Stimulated activated CD8-positive, alpha-beta memory T cell treated with anti-CD3 and anti-CD28 coated beads, Interleukin-15, amount 100 ng/mL, for 1 hour (primary cell): ENCODE results near the gene CLEC16A.

Source experiments
- DNase-seq: peaks from one replicate; pipeline ENCODE4 v3.0.0-alpha.2; 2020; ENCODE audit warnings: low read depth

The CLEC16A gene

DNA sequence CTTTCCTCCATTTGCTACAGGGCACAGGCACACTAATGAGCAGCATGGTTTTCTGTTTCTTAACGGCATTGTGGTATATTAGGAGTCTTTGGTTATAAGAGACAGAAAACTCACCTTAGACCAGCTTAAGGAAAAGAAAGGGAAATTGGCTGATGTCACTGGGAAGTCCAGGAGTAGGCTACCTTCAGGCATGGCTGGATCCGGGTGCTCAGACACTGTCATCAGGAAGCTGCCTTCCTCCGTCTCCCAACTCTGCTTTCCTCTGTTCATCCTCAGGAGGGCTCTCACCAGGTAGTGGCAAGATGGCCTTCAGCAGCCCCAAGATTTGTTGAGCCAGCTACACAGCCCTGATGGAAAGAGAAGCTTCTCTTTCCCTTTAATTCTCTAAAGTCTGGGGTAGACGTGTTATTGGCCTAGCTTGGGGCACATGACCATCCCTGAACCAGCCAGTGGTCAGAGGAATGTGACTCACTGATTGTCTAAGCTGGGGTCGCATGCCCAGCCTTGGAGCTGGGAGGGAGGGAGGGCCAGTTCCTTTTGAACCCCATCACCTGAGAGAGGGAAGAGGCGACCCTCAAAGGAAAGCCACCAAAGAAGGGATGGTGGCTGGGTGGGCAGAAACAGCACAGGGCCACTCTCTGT is 117.4 kb downstream of the CLEC16A start:
- DNase-seq = no peak

DNA sequence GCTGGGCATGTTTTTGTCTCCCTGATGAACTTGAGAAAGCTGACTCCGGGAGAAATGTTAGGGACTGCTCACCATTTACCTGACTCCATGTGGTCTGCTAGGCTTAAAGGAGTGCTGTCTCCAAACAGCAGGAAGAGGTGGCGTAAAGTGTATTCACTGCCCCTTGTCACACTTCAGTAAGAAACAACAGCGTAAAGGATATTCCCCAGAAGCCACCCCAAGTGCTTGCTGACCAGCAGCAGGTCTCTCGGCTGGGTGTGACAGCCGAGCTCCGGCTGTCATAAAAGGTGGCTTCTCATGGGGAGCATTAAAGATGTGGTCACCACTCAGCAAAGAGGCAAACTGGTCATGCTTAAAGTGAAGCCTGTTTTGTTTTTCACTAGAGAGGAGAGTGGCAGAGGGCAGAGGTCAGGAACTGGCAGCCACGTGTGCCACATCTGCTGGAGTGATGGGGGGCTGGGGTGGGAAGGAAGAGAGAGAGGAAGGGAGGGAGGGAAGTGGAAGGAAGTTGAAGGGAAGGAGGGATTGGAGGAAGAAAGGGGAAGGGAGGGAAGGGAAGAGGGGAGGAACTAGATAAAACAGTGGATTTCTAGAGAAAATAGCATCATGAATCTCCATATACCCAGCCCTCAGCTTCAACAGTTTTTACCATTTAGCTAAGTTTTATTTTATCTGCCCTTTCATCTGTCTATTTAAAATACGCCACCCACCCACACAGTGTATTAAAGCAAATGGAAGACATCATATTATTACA is 119.3 kb downstream of the CLEC16A start:
- no peak for DNase-seq

DNA sequence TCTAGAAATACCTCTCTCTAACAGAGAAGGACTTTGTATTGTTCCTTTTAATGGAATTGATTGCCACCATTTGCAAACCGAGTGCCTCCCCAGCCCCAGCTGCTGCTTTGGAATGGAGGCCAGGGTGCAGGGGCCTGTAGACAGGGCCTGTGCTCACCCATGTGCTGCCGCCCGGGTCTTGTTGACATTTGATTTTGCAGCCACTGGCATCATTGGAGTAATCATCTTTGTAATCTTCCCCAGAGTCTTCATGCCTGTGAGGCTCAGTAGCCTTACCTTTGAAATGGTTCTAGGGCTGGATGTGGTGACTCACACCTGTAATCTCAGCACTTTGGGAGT is 119.8 kb downstream of the CLEC16A start:
- no peak for DNase-seq

- no peak for DNase-seq
These were observed 120.5 kb downstream of the CLEC16A start for GRCh38 chr16:11064851-11065250.

GRCh38 chr16:11066261-11066870 is 122.0 kb downstream of the CLEC16A start:
- no peak for DNase-seq

DNA sequence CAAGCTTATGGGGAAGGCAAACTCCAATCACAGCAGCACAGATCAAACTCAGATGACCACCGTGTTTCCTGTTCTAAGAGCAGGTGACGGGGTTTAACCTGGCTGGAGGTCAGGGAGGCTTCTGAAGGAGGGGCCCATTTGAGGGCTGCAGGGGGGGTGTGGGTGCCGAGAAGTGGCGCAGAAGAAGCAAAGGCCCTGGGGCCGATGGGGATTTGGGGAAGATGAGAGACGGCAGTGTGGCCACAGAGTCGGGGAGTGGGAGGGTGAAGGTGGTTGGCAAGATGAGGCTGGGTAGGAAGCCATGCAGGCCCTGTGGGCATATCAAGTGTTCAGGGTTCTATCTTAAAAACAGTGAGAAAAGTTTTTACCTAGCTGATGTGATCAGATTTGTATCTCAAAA is 122.9 kb downstream of the CLEC16A start:
- no peak for DNase-seq

GRCh38 chr16:11067697-11068141 is 123.4 kb downstream of the CLEC16A start:
- no peak for DNase-seq

DNA sequence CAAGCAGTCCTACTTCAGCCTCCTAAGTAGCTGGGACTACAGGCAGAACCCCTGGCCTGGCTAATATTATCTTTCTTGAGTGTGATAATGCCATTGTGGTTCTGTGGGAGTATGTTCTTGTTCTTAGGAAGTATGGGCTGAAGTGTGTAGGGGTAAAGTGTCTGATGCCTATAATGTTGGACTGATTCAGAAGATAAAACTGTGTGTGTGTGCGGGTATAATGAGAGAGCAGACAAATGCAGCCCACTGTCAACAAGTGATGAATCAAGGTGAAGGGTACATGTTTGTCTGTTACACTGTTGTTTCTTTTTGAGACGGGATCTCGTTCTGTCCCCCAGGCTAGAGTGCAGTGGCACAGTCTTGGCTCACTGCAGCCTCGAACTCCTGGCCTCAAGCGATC is 127.5 kb downstream of the CLEC16A start:
- no peak for DNase-seq

GRCh38 chr16:11072420-11073153 is 128.2 kb downstream of the CLEC16A start:
- DNase-seq = no peak

- DNase-seq = no peak
These were observed 129.1 kb downstream of the CLEC16A start for GRCh38 chr16:11073407-11073999.

DNA sequence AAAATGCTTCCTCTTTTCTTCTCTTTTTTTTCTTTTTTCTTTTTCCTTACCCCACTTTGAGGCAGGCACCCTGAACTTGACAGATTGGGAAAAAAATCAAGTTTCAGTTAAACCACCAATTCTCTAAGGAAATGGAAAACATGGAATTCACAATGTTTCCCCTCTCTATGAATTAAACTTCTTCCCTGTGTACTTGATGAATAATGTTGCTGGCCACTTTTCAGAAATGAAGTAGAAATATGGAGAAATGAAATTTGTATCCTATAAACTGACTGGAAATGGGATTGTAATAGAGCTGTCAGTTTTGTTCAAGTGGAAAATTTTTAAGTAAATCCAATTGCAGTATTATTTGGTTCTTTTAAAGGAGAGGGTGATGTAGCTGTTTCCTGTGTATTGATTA is 129.8 kb downstream of the CLEC16A start:
- DNase-seq = no peak

- DNase-seq = no peak
These were observed 130.8 kb downstream of the CLEC16A start for GRCh38 chr16:11075163-11075562.

DNA sequence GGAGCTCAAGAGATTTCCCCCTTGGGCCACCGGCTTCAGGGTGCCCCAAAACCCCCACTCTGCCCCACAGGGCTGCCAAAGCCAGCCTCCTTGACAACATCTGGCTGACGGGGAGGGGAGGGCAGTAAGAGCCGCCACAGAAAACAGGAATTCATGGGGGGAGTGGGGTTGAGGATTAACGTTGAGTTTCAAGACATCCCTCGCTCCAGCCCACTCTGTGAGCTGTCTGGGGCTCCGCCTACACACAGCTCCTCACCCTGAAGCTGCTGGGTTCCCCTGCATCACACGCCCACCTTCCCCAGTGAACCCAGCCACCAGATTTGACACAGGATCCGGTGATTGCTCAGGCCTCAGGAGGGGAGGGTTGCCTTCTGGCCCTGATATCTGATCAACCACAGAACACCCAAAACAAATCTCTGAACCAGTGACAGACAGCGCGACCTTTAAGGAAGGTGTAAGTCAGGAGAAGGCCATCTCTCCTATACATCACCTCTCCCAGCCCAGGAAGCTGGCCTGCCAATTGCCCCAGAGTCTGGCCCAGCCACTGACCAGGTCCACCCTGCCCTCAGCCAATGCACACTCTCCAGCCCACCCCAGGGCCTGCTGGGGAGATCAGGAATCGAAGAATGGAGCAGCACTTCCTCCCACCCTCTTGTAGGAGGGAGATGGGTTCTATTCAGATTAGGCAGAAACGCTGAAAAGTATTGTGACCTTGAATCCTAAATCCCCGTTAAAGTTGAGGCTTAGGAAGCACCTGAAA is 132.1 kb downstream of the CLEC16A start:
- no peak for DNase-seq

GRCh38 chr16:11078812-11079459 is 134.6 kb downstream of the CLEC16A start:
- DNase-seq = no peak

- DNase-seq = no peak
These were observed 135.4 kb downstream of the CLEC16A start for GRCh38 chr16:11079652-11080187.

DNA sequence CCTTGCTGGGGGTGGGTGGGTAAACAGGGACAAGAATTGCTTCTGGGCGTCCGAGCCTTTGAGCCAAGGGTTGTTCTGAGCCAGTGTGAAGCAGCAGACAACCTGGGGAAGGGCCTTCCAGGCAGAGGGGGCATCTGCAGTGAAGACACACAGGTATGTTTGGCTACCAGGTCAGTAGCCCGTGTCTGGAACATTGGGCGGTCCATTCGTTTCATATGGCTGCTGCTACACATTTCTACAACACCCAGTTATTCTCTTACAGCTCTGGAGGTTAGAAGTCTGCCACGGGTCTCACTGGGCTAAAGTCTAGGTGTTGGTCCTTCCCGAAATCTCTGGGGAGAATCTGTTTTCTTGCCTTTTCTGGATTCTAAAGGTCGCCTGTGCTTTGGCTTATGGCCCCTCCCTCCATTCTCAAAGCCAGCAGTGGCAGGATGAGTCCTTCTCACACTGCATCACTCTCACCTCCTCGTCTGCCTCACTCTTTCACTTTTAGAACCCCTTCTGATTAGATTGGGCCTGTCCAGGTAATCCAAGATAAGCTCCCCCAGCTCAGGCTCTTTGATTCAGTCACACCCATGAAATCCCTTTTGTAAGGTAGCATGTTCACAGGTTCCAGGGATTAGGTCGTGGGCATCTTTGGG is 136.1 kb downstream of the CLEC16A start:
- DNase-seq = no peak

DNA sequence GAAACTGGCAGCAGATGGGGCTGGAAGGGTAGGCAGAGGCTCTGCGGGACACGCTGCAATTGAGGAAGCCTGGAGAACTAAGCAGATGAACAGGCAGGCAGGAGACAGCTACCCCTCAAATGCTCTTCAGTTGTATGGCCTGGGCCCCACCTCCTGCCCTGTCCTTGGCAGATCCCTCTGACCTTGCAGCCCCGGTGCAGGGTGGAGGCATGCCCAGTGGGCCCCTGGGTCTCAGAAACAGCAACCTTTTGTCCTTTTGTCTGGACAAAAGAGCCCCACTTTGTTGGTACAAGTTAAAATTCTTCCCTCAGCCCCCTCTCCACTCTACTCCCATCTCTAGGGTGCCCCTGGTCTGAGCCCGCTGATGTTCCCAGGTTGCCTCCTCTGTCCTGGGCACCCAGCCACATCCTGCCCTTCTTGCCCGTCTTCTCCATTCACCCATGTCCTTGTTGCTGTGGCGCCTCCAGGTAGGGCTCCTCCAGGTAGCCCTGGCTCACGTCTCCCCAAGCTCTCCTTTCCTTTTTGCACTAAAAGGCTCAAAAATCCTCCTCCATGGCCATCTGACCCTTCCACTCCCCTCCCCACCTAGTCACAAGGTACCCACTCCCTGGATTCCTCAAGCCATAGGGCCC is 136.8 kb downstream of the CLEC16A start:
- no peak for DNase-seq

DNA sequence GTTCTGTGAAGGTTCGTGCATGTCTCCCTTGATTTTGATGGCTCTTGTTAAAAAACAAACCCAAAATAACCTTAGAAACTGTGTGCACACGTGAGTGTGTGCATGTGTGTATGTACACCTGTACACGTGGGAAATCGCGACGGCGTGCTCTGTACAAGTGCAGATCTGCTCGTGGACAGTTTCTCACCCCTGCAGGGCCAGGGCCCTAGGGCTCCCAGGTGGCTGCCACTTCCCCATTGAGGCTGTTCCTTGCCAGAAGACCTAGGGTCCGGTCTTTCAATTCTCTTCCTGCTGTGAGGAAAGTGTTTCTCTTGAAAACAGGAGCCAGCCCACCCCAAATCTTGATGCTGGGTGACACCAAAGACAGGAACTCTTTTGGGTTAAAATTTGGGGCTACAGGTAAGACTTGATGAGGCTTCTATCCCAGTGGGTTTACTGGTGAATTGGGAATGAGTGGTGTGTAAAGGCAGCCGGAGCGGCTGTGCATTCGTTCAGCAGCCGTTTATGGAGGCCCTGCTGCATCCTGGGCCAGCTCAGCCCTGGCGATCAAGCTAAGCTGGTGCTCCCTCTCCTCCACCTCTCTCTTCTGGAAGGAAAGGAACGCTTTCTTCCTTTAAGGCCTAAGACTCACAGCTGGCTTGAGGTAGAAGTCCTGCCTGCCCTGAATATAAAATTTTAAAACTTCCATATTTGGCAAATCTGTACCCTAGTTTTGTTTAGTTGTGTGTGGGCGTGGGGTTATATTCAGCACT is 137.9 kb downstream of the CLEC16A start:
- DNase-seq = no peak

DNA sequence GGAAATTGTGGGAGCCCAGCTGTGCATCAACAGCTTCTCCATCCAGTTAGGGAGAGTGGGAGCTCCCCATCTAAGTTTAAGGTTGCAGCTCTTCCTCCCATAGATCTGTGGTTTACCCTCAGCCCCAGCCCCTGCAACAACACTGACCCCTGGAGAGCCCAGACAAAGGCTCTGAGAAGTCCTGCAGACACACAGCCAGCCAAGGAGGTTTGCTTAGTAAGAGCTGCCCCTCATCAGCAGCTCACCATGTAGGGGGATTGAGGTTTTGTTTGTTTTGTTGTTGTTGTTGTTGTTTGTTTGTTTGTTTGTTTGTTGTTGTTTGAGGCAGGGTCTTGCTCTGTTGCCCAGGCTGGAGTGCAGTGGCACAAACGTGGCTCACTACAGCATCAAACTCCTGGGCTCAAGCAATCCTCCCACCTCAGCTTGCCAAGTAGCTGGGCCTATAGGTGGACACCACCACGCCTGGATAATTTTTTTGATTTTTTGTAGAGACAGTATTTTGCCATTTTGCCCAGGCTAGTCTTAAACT is 138.6 kb downstream of the CLEC16A start:
- no peak for DNase-seq
